Nephron (organoid): ENCODE measurements around the gene ARPC2.
"Not testable (repeated sequence)": the region's sequence is repeated elsewhere in the genome, so short reads cannot be mapped to it uniquely, and the experiment has no call there.

ENCODE experiments used
- H3K27ac Mint-ChIP-seq, 3 experiments: 2 replicates each; pipeline ENCODE4 v1.8.0; 2020; ENCODE audit warnings: mixed read lengths in 3 of 3, mild to moderate bottlenecking in 2 of 3, moderate library complexity in 1 of 3
- H3K27me3 Mint-ChIP-seq: 2 replicates; pipeline ENCODE4 v1.8.0; 2021; ENCODE audit warnings: low read depth, mild to moderate bottlenecking, moderate library complexity, mixed read lengths
- H3K36me3 Mint-ChIP-seq: 2 replicates; pipeline ENCODE4 v1.8.0; 2020; ENCODE audit warnings: low read depth, mixed read lengths
- H3K4me1 Mint-ChIP-seq: 2 replicates; pipeline ENCODE4 v1.8.0; 2020; ENCODE audit warnings: mixed read lengths
- H3K4me3 Mint-ChIP-seq, 3 experiments: 2 replicates each; pipeline ENCODE4 v1.8.0; 2020; ENCODE audit warnings: mild to moderate bottlenecking in 3 of 3, mixed read lengths in 3 of 3, moderate library complexity in 2 of 3
- H3K9me3 Mint-ChIP-seq: 2 replicates; pipeline ENCODE4 v1.8.0; 2020; ENCODE audit warnings: mixed read lengths
- CTCF ChIP-seq, 3 experiments: fragments of 200-600 bp; sonication (generic); IDR thresholded peaks; one replicate each; pipeline ENCODE4 v1.5.0; 2021; ENCODE audit warnings: antibody characterized with exemption in 3 of 3; ENCODE audit not compliant: unreplicated experiment in 3 of 3

Gene ARPC2

GRCh38 chr2:218271865-218272530 is 55.0 kb downstream of the ARPC2 start:
- H3K4me3 Mint-ChIP-seq, result peak overlapping the region; percentile 88 to 90 (median 89)
- H3K36me3 Mint-ChIP-seq, result peaks cover 31% of the 10 kb centered on the region
- H3K27me3 Mint-ChIP-seq, result no peaks in the 10 kb centered on the region
- no peaks in the 10 kb centered on the region for H3K9me3 Mint-ChIP-seq
- peaks cover 27% of the 10 kb centered on the region for H3K4me1 Mint-ChIP-seq
- H3K27ac Mint-ChIP-seq, result no peak overlapping the region
- TF ChIP-seq CTCF (IDR thresholded peaks at IDR 0.05; ENCODE audit: unreplicated experiment in 3 of 3), result no peak

GRCh38 chr2:218272531-218273212 is 55.7 kb downstream of the ARPC2 start:
- TF ChIP-seq CTCF (IDR thresholded peaks at IDR 0.05; ENCODE audit: unreplicated experiment in 3 of 3), result peak; percentile 80 to 85 (median 84)
- Mint-ChIP-seq H3K36me3 (peaks cover 30% of the 10 kb centered on the region), H3K4me1 (peaks cover 27% of the 10 kb centered on the region), H3K9me3 (no peaks in the 10 kb centered on the region), H3K27me3 (no peaks in the 10 kb centered on the region), H3K27ac (peak overlapping the region in 1 of 3 experiments; percentile 55), H3K4me3 (peak overlapping the region; percentile 88 to 90 (median 89))

GRCh38 chr2:218273214-218273907 is 56.4 kb downstream of the ARPC2 start:
- not testable (repeated sequence) for H3K27me3 Mint-ChIP-seq, H3K27ac Mint-ChIP-seq
- peaks cover 27% of the 10 kb centered on the region for H3K4me1 Mint-ChIP-seq

GRCh38 chr2:218273908-218274249 is 56.9 kb downstream of the ARPC2 start:
- Mint-ChIP-seq H3K9me3 (no peaks in the 10 kb centered on the region), H3K4me1 (peaks cover 27% of the 10 kb centered on the region), H3K27ac (no peak overlapping the region), H3K4me3 (peak overlapping the region in 1 of 3 experiments; percentile 53), H3K27me3 (no peaks in the 10 kb centered on the region), H3K36me3 (peaks cover 30% of the 10 kb centered on the region)
- TF ChIP-seq CTCF (IDR thresholded peaks at IDR 0.05; ENCODE audit: unreplicated experiment in 3 of 3), result no peak

More at GRCh38 chr2:218273214-218273907, 56.4 kb downstream of the ARPC2 start:
- peaks cover 30% of the 10 kb centered on the region for H3K36me3 Mint-ChIP-seq
- peak overlapping the region in 1 of 3 experiments; percentile 53 for H3K4me3 Mint-ChIP-seq
- H3K9me3 Mint-ChIP-seq, result not testable (repeated sequence)

GRCh38 chr2:218274586-218274985 is 57.6 kb downstream of the ARPC2 start:
- no peaks in the 10 kb centered on the region for H3K9me3 Mint-ChIP-seq
- H3K4me3 Mint-ChIP-seq, result no peak overlapping the region
- no peaks in the 10 kb centered on the region for H3K27me3 Mint-ChIP-seq
- H3K27ac Mint-ChIP-seq, result no peak overlapping the region
- H3K36me3 Mint-ChIP-seq, result peaks cover 26% of the 10 kb centered on the region
- TF ChIP-seq CTCF (IDR thresholded peaks at IDR 0.05; ENCODE audit: unreplicated experiment in 3 of 3), result no peak
- peaks cover 21% of the 10 kb centered on the region for H3K4me1 Mint-ChIP-seq

- peaks cover 21% of the 10 kb centered on the region for H3K4me1 Mint-ChIP-seq
- H3K9me3 Mint-ChIP-seq, result no peaks in the 10 kb centered on the region
- H3K36me3 Mint-ChIP-seq, result peaks cover 26% of the 10 kb centered on the region
- H3K27ac Mint-ChIP-seq, result no peak overlapping the region
- TF ChIP-seq CTCF (IDR thresholded peaks at IDR 0.05; ENCODE audit: unreplicated experiment in 3 of 3), result no peak
- no peak overlapping the region for H3K4me3 Mint-ChIP-seq
- no peaks in the 10 kb centered on the region for H3K27me3 Mint-ChIP-seq
These were observed 58.5 kb downstream of the ARPC2 start for GRCh38 chr2:218275371-218276072.
